Progenitor cell of endocrine pancreas (in vitro differentiated cells): ENCODE results near the gene SLC39A9. TPM values are rescaled to one million over a fixed set of nuclear protein-coding genes. Genes with fewer than 3 reads are reported as not detected.

Experiments
- DNase-seq: peaks from one replicate; pipeline ENCODE4 v3.0.0; 2021; ENCODE audit warnings: low spot score; ENCODE audit not compliant: unreplicated experiment
- H3K27ac Mint-ChIP-seq: 2 replicates; pipeline ENCODE4 v1.8.0; 2021; ENCODE audit warnings: mild to moderate bottlenecking, moderate library complexity, mixed read lengths
- H3K27me3 Mint-ChIP-seq: 2 replicates; pipeline ENCODE4 v1.8.0; 2021; ENCODE audit warnings: mixed read lengths
- H3K36me3 Mint-ChIP-seq: 2 replicates; pipeline ENCODE4 v1.8.0; 2022; ENCODE audit warnings: mixed read lengths; ENCODE audit not compliant: insufficient read depth
- H3K4me1 Mint-ChIP-seq: 2 replicates; pipeline ENCODE4 v1.8.0; 2021; ENCODE audit warnings: low read depth, mixed read lengths
- H3K4me3 Mint-ChIP-seq: 2 replicates; pipeline ENCODE4 v1.8.0; 2021; ENCODE audit warnings: low read depth, mild to moderate bottlenecking, moderate library complexity, mixed read lengths
- H3K9me3 Mint-ChIP-seq: 2 replicates; pipeline ENCODE4 v1.8.0; 2021; ENCODE audit warnings: low read depth, mixed read lengths
- CTCF ChIP-seq: fragments of 200-600 bp; sonication (generic); IDR thresholded peaks from one replicate; pipeline ENCODE4 v1.5.0; 2021; ENCODE audit warnings: antibody characterized with exemption, mild to moderate bottlenecking; ENCODE audit not compliant: unreplicated experiment
- total RNA-seq: library from RNA; stranded (reverse); gene quantifications from 2 replicates; pipeline ENCODE4 v1.2.1, GENCODE V29; 2021

SLC39A9 gene
- total RNA-seq, 1 donor from 2014 or later: 62.2 TPM

- Mint-ChIP-seq H3K36me3 (peaks cover 28% of the 10 kb centered on the region), H3K9me3 (no peaks in the 10 kb centered on the region), H3K27me3 (no peaks in the 10 kb centered on the region), H3K27ac (no peak overlapping the region), H3K4me3 (no peak overlapping the region), H3K4me1 (peaks cover 26% of the 10 kb centered on the region)
- TF ChIP-seq CTCF: no peak
- no peak for DNase-seq
Observed at GRCh38 chr14:69395929-69396328, 2.6 kb upstream of the SLC39A9 start.

DNA sequence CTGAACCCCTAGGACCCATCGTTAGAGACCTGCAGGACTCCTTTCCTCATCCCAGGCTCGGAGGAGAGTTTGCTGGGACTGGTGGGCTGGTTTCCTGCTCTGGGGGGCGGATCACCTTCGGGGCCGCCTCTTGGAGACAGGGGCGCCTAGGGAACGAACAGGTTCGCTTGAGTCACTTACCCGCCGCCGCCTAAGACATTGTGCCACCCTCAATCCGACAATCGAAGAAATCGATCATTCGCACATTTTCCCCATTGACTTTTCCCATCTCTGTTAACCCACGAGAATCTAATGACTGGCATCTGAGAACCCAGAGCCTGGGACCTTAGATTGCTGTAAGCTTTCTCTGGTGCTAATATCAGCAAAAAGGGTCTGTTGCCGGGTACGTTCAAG is 322 bp downstream of the SLC39A9 start:
- Mint-ChIP-seq H3K9me3 (no peaks in the 10 kb centered on the region), H3K36me3 (peaks cover 11% of the 10 kb centered on the region), H3K27ac (peak overlapping the region; percentile 100), H3K4me3 (peak overlapping the region; percentile 96), H3K4me1 (peaks cover 32% of the 10 kb centered on the region), H3K27me3 (no peaks in the 10 kb centered on the region)
- TF ChIP-seq CTCF: no peak
- DNase-seq: no peak

DNA sequence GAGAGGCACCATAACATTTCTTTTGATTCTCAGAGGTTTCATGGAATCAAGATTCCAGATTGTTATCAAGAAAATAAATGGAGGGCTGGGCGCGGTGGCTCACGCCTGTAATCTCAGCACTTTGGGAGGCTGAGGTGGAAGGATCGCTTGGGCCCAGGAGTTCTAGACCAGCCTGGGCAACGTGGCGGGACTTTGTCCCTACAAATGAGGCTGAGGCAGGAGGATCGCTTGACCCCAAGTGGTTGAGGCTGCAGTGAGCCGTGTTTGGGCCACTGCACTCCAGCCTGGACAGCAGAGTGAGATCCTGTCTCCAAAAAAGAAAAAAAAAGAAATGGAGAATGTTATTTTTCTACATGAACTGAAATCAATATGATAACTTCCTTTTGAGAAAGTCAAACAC is 1.3 kb downstream of the SLC39A9 start:
- TF ChIP-seq CTCF: no peak
- Mint-ChIP-seq H3K4me1 (peaks cover 32% of the 10 kb centered on the region), H3K27ac (no peak overlapping the region), H3K27me3 (no peaks in the 10 kb centered on the region), H3K36me3 (peaks cover 11% of the 10 kb centered on the region), H3K4me3 (peak overlapping the region; percentile 96), H3K9me3 (no peaks in the 10 kb centered on the region)
- DNase-seq: no peak

GRCh38 chr14:69400154-69400553 is 1.7 kb downstream of the SLC39A9 start:
- Mint-ChIP-seq H3K27me3 (no peaks in the 10 kb centered on the region), H3K36me3 (peaks cover 12% of the 10 kb centered on the region), H3K27ac (peak overlapping the region; percentile 10), H3K4me3 (peak overlapping the region; percentile 96), H3K4me1 (peaks cover 32% of the 10 kb centered on the region), H3K9me3 (no peaks in the 10 kb centered on the region)
- DNase-seq: no peak
- TF ChIP-seq CTCF: no peak

- Mint-ChIP-seq H3K36me3 (peaks cover 4% of the 10 kb centered on the region), H3K27ac (no peak overlapping the region), H3K4me3 (no peak overlapping the region), H3K4me1 (peaks cover 29% of the 10 kb centered on the region), H3K27me3 (no peaks in the 10 kb centered on the region), H3K9me3 (no peaks in the 10 kb centered on the region)
- DNase-seq: no peak
- no peak for TF ChIP-seq CTCF
Observed at GRCh38 chr14:69401841-69402240, 3.3 kb downstream of the SLC39A9 start.
